Aorta (tissue), 5 donors: ENCODE data around the gene RSL1D1. TPM values are rescaled to one million over a fixed set of nuclear protein-coding genes. Genes with fewer than 3 reads are reported as not detected.

Experiments used
- ATAC-seq: fragments of 200-7000 bp; cut with Tn5 transposase; one replicate; pipeline ENCODE4 v1.9.1; 2022; ENCODE audit warnings: moderate library complexity; ENCODE audit not compliant: low FRiP score
- DNase-seq, 2 donors: peaks; one replicate each; pipeline ENCODE4 v3.0.0-alpha.2; 2020
- H3K27ac ChIP-seq, 2 donors: one replicate each; pipeline ENCODE4 v1.5.1; 2013; ENCODE audit warnings: low read length in 2 of 2, mild to moderate bottlenecking in 2 of 2, moderate library complexity in 2 of 2, control low read depth in 1 of 2, inconsistent platforms in 1 of 2, low read depth in 1 of 2
- H3K27me3 ChIP-seq, 2 donors: one replicate each; pipeline ENCODE4 v1.6.1; 2013; ENCODE audit warnings: control low read depth in 1 of 2, low read length in 1 of 2, mild to moderate bottlenecking in 1 of 2, moderate library complexity in 1 of 2; ENCODE audit not compliant: insufficient read depth in 2 of 2, control insufficient read depth in 1 of 2
- H3K36me3 ChIP-seq, 2 donors: one replicate each; pipeline ENCODE4 v1.6.1; 2013; ENCODE audit warnings: control low read depth in 1 of 2, low read length in 1 of 2, mild to moderate bottlenecking in 1 of 2; ENCODE audit not compliant: insufficient read depth in 2 of 2, control insufficient read depth in 1 of 2
- H3K4me1 ChIP-seq, 2 donors: one replicate each; pipeline ENCODE4 v1.6.1; 2013; ENCODE audit warnings: low read length in 2 of 2, control low read depth in 1 of 2, mild to moderate bottlenecking in 1 of 2, moderate library complexity in 1 of 2; ENCODE audit not compliant: insufficient read depth in 2 of 2, control insufficient read depth in 1 of 2
- H3K4me3 ChIP-seq, 2 donors: one replicate each; pipeline ENCODE4 v1.5.1; 2013; ENCODE audit warnings: low read length in 2 of 2, control low read depth in 1 of 2, mild to moderate bottlenecking in 1 of 2
- H3K9me3 ChIP-seq: one replicate; pipeline ENCODE4 v1.6.1; 2013; ENCODE audit warnings: mild to moderate bottlenecking, low read length; ENCODE audit not compliant: control insufficient read depth
- WGBS, 2 donors: extraction: QIAGEN DNeasy Blood & Tissue Kit; methylation state at CpG; one replicate each; pipeline ENCODE4 v1.1.7; 2013; 5-methylcytosine and 5-hydroxymethylcytosine counted together
- intact Hi-C, 2 donors: fragments of 100-400 bp; cut with DNase I; formaldehyde crosslinking; loops; one replicate each; pipeline versions ENCODE4 v1.14.2 to v1.15.0; 2022
- polyA plus RNA-seq, 2 donors: library from polyadenylated mRNA; stranded (reverse); fragments of 200-250 nt; gene quantifications; one replicate each; pipeline ENCODE4 v1.2.3, GENCODE V29; 2013
- total RNA-seq, 2 donors: library from RNA; stranded (reverse); fragmentation: NEBNext Ultra II Directional; extraction: Animal tissue kit (Norgen Biotek cat#: 25700); gene quantifications; one replicate each; pipeline ENCODE4 v1.2.1, GENCODE V29; 2021
- donor health status: healthy with polysubstance abuse.
- donor health status: Bipolar disorder and iron deficiency.
- donor health status: DM: no; HTN: no; CAD: no.
- donor health status: DM: no; HTN: no; CAD: no.
- donor health status: DM: yes; HTN: yes; CAD: no.

The RSL1D1 gene
- total and polyA plus RNA-seq, 4 donors: 72.3 to 95.5 (median 82.0) TPM

- no peaks in the 10 kb centered on the region for H3K36me3 ChIP-seq
- H3K27ac ChIP-seq: no peak overlapping the region
- no peak for DNase-seq
- ATAC-seq: no peak
- intact Hi-C loops: no loop called here
- no peaks in the 10 kb centered on the region for H3K27me3 ChIP-seq
- H3K4me1 ChIP-seq: peaks cover 0 to 1% of the 10 kb centered on the region in 2 donors
- WGBS, 2 donors: 65 to 76% methylated on average over 2 of the region's 2 CpGs
- no peak overlapping the region for H3K4me3 ChIP-seq
- H3K9me3 ChIP-seq: no peaks in the 10 kb centered on the region
These were observed 11.1 kb upstream of the RSL1D1 start for GRCh38 chr16:11862489-11862888.

- H3K27me3 ChIP-seq: no peaks in the 10 kb centered on the region
These were observed 5.8 kb upstream of the RSL1D1 start for GRCh38 chr16:11857161-11857560.

GRCh38 chr16:11852092-11852809 lies 909 bp upstream of the RSL1D1 start:
- WGBS, 2 donors: 45 to 46% methylated on average over 33 of the region's 33 CpGs

More at GRCh38 chr16:11857161-11857560, 5.8 kb upstream of the RSL1D1 start:
- 64 to 74% methylated on average over 4 of the region's 4 CpGs for WGBS, 2 donors
- intact Hi-C loops: no loop called here
- DNase-seq (no peak), ATAC-seq (no peak)
- Histone ChIP-seq H3K9me3 (no peaks in the 10 kb centered on the region), H3K27ac (no peak overlapping the region), H3K36me3 (no peaks in the 10 kb centered on the region), H3K4me1 (peaks cover 0 to 4% of the 10 kb centered on the region in 2 donors), H3K4me3 (no peak overlapping the region)

DNA sequence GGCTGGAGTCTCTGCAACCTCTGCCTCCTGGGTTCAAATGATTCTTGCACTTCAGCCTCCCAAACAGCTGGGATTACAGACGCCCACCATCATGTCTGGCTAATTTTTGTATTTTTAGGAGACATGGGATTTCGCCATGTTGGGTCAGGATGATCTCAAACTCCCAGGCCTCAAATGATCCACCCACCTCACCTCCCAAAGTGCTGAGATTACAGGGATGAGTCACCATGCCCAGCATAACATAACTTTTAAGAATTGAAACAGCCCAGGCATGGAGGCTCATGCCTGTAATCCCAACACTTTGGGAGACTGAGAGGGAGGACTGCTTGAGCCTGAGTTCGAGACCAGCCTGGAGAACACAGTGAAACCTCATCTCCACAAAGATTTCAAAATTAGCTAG lies 2.5 kb downstream of the RSL1D1 start:
- ATAC-seq: no peak
- Histone ChIP-seq H3K27ac (no peak overlapping the region), H3K4me3 (no peak overlapping the region), H3K36me3 (peaks cover 2 to 5% of the 10 kb centered on the region in 2 donors), H3K27me3 (no peaks in the 10 kb centered on the region), H3K4me1 (peaks cover 0 to 3% of the 10 kb centered on the region in 2 donors), H3K9me3 (no peaks in the 10 kb centered on the region)
- intact Hi-C loops: no loop called here
- 91 to 94% methylated on average over 3 of the region's 3 CpGs for WGBS, 2 donors
- DNase-seq: no peak

More at GRCh38 chr16:11852092-11852809, 909 bp upstream of the RSL1D1 start:
- no peaks in the 10 kb centered on the region for H3K36me3 ChIP-seq
- peak overlapping the region; percentile 37 to 66 for H3K4me3 ChIP-seq
- DNase-seq (no peak), ATAC-seq (no peak)
- H3K9me3 ChIP-seq: no peaks in the 10 kb centered on the region
- peaks cover 3 to 4% of the 10 kb centered on the region in 2 donors for H3K4me1 ChIP-seq
- H3K27me3 ChIP-seq: no peaks in the 10 kb centered on the region
- intact Hi-C loops: no loop called here
- peak overlapping the region in 1 of 2 donors; percentile 11 for H3K27ac ChIP-seq

DNA sequence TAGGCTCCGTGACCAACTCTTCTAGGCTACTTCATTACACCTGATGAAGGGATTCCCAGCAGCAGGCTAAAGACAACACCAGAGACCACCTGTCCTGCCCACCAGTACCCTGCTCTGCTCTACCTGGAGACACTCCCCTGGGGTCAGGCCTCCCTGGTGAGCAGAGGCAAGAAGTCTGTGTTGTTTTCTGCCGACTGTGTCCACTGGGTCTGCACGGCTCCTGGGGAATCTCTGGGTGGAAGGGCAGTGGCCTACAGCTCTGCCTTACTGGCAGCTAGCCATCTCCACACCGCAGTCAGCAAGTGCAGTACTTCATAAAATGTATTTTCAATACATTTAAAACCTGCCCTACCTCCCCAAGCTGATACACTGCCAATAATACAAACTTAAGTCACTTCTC lies 6.8 kb downstream of the RSL1D1 start:
- H3K27ac ChIP-seq: no peak overlapping the region
- peaks cover 12 to 18% of the 10 kb centered on the region in 2 donors for H3K36me3 ChIP-seq
- no peak overlapping the region for H3K4me3 ChIP-seq
- H3K9me3 ChIP-seq: no peaks in the 10 kb centered on the region
- H3K27me3 ChIP-seq: no peaks in the 10 kb centered on the region
- WGBS, 2 donors: 87 to 89% methylated on average over 4 of the region's 4 CpGs
- DNase-seq (no peak), ATAC-seq (no peak)
- intact Hi-C loops: no loop called here
- peaks cover 0 to 3% of the 10 kb centered on the region in 2 donors for H3K4me1 ChIP-seq

DNA sequence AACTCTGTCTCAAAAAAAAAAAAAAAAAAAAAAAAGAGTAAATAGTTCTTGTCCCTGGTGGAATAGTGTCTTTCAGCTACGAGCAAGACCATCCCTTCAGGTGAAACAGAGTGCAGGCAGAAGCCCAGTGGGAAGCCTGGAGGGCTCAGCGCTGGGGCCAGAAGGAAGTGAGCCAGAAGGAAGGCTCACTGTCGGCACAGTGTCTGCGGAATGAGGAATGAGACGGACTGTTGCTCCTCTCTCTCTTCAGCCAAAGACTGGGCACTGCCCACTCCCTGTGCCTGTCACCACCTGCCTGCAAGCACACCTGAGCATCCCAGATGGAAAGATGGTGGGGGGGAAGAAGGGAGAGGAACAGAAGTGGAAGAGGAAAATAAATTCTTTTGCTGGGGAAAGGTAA lies 7.5 kb downstream of the RSL1D1 start:
- intact Hi-C loops: no loop called here
- Histone ChIP-seq H3K27me3 (no peaks in the 10 kb centered on the region), H3K9me3 (no peaks in the 10 kb centered on the region), H3K36me3 (peaks cover 12 to 19% of the 10 kb centered on the region in 2 donors), H3K27ac (no peak overlapping the region), H3K4me1 (peaks cover 0 to 2% of the 10 kb centered on the region in 2 donors), H3K4me3 (no peak overlapping the region)
- WGBS, 2 donors: 86 to 93% methylated on average over 5 of the region's 5 CpGs
- no peak for ATAC-seq
- no peak for DNase-seq

DNA sequence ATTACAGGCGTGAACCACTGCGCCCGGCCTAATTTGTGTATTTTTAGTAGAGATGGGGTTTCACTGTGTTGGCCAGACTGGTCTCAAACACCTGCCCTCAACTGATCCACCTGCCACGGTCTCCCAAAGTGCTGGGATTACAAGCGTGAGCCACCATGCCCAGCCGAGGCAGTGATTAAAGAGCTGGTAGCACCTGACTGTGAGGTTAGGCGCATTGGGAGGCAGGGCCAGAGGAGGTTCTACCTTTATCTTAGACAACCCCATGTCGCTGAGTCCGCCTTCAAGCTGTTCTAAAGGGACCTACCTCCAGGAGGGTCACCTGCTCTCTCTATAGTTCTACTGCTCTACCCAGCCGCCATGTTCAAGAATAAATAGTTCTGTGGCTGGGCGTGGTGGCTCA lies 8.1 kb downstream of the RSL1D1 start:
- no peaks in the 10 kb centered on the region for H3K27me3 ChIP-seq
- intact Hi-C loops: no loop called here
- no peak overlapping the region for H3K27ac ChIP-seq
- H3K36me3 ChIP-seq: peaks cover 12 to 19% of the 10 kb centered on the region in 2 donors
- no peak overlapping the region for H3K4me3 ChIP-seq
- H3K4me1 ChIP-seq: no peaks in the 10 kb centered on the region
- ATAC-seq (no peak), DNase-seq (no peak)
- WGBS, 2 donors: 98% methylated on average over 11 of the region's 11 CpGs
- H3K9me3 ChIP-seq: no peaks in the 10 kb centered on the region

- H3K27me3 ChIP-seq: no peaks in the 10 kb centered on the region
- DNase-seq (no peak), ATAC-seq (no peak)
- intact Hi-C loops: no loop called here
- no peaks in the 10 kb centered on the region for H3K9me3 ChIP-seq
- H3K4me1 ChIP-seq: peaks cover 4% of the 10 kb centered on the region in 2 donors
- H3K27ac ChIP-seq: no peak overlapping the region
- 91 to 92% methylated on average over 7 of the region's 7 CpGs for WGBS, 2 donors
- H3K4me3 ChIP-seq: no peak overlapping the region
- H3K36me3 ChIP-seq: peaks cover 12 to 16% of the 10 kb centered on the region in 2 donors
These were observed 10.3 kb downstream of the RSL1D1 start for GRCh38 chr16:11841026-11841425.

GRCh38 chr16:11836650-11837244 lies 14.6 kb downstream of the RSL1D1 start:
- Histone ChIP-seq H3K27ac (peak overlapping the region; percentile 5 to 72), H3K4me3 (no peak overlapping the region), H3K4me1 (peaks cover 4% of the 10 kb centered on the region in 2 donors), H3K27me3 (no peaks in the 10 kb centered on the region), H3K36me3 (peaks cover 3 to 16% of the 10 kb centered on the region in 2 donors), H3K9me3 (no peaks in the 10 kb centered on the region)
- 35 to 38% methylated on average over 7 of the region's 7 CpGs for WGBS, 2 donors
- intact Hi-C loops: no loop called here
- DNase-seq (no peak), ATAC-seq (no peak)
